ENCODE data around the gene DAB2IP.
"Not testable (repeated sequence)": the region's sequence is repeated elsewhere in the genome, so short reads cannot be mapped to it uniquely, and the experiment has no call there.

The DAB2IP gene

DNA sequence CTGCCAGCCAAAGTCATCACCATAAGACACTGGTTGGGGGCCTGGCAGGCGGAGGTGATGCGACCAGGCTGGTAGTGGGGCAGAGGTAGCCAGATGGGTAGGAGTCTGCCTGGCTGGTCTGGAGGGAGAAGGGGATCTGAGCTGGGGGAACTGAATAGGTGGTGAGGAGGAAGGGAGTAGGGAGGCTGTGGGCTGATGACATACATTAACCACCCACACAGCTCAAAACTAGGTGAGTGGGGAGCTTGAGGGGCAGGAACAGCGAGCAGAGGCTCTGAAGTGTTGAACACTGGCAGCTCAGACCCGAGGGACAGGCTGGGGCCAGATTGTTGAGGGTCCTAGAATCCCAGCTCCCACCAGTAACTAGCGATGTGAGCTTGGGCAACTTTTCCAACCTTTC is 81.0 kb downstream of the DAB2IP start:
- in situ Hi-C loops (cut with MboI; ENCODE audit: low pct_unique_long_range_greater_than_20kb, low sequenced_read_pairs): no loop called here
- DNase-seq: no peak

DNA sequence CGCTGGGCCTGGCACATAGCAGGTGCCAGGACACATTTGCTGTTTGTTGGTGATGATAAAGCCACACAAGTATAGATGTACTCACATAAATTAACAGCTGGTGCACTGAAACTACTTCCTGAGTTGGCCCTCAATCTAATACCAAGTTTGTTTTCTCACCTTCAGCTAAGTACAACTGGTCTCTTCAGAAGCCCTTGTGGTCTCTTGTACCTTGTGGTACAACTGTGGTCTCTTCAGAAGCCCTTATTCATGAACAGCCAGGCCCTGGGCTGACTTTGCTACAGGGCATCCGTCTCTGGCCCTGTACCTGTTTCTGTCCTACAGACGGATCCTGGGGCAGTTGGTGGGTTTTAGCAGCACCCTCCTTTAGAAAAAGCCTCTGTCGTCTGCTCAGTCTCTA is 81.5 kb downstream of the DAB2IP start:
- in situ Hi-C loops (cut with MboI; ENCODE audit: low pct_unique_long_range_greater_than_20kb, low sequenced_read_pairs): no loop called here
- DNase-seq: no peak

DNA sequence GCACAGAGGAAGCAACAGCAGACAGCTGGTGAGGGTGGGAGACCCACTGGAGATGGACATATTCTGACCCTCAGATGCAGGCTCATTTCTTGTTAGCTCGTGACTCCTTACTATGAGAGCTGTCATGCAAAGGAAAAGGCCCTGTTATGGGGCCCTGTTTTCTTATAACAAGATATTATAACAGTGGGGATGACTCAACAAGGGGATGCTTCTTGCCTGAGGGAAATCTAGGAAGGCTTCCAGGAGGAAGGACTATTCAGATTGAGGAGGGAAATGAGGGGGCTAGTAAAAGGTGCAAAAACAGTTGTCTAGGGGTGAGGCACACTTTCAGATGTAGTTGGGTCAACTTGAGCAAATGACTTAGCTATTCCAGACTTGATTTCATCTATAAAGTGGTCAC is 83.0 kb downstream of the DAB2IP start:
- in situ Hi-C loops (cut with MboI; ENCODE audit: low pct_unique_long_range_greater_than_20kb, low sequenced_read_pairs): no loop called here
- DNase-seq: no peak

DNA sequence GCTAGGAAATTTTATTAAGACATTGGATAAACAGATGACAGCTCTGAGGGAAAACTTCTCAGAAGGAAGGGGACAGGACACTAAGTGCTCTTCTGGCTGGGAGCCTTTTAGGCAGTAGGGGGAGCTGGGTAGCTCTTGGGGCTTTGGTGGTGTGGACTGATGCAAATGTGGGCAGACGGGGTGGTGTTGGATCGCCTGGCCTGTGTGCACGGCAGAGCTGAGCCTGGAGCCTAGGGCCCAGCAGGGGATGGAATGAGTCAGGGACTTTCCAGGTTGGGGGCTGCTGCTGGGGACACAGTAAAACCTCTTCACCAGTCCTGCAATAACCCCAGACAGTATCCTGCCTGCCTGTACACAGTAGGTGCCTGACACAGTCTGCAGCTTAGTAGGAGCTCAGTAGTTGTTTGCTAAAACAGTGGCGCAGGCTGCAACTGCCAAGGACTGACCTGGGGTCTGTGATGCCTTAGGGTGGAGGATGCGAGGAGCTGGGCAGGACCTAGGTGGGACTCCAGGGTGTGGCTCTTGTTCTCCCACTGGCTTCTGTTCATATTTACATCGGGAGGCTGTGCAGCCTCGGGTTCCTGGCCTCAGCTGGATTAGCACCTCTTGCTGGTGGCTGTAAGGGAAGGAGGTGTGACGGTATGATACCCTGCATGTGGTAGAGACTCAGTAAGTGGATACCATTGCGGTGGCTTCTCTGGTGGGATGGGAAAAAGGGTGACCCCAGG is 83.8 kb downstream of the DAB2IP start:
- in situ Hi-C loops (cut with MboI; ENCODE audit: low pct_unique_long_range_greater_than_20kb, low sequenced_read_pairs): no loop called here
- peak; percentile 27 for DNase-seq

DNA sequence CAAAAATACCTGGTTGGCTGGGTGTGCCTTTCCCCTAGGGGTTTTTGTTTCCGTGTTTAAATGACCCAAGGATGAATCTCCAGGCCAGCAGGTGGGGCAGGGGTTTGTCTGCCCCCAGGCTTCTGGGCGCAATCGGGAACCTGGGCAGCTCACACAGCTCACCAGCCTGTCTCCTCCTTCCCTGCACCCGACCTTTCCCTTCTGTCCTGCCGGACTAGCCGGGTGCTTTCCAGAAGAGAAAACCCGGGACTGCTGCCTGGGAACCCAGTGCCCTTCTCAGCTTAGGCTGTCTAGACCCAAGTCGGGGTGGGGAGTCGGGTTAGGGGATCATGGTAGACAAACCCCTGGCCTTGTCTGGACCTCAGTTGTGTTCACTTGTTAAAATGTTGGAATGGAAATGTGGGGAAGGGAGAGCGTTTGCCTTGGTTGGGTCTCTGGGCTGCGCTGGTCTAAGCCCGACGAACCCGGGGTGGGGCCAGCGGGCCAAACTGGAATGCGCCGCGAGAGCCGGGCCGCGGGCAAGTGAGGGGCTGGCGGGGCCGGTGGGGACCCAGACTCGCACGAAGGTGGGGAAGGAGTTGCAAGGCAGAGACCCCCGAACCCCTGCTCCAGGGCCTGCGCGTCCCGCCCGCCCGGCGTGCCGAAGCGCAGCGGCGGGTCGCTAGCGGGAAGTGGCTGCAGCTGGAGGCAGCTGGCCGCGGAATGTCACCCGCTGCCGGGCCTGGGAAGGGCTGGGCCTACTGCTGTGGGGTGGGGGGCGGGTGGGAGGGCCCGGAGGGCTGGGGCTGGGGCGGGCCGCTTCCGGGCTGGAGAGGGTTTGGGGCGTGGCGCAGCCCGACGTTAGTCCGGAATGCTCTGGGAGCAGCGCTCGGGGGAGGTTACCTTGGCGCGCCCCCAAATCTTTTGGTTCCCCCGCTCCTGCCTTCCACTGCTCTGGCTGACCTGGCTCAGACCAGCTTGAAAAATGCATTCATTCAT is 84.6 kb downstream of the DAB2IP start:
- in situ Hi-C loops (cut with MboI; ENCODE audit: low pct_unique_long_range_greater_than_20kb, low sequenced_read_pairs): no loop called here
- DNase-seq: no peak

DNA sequence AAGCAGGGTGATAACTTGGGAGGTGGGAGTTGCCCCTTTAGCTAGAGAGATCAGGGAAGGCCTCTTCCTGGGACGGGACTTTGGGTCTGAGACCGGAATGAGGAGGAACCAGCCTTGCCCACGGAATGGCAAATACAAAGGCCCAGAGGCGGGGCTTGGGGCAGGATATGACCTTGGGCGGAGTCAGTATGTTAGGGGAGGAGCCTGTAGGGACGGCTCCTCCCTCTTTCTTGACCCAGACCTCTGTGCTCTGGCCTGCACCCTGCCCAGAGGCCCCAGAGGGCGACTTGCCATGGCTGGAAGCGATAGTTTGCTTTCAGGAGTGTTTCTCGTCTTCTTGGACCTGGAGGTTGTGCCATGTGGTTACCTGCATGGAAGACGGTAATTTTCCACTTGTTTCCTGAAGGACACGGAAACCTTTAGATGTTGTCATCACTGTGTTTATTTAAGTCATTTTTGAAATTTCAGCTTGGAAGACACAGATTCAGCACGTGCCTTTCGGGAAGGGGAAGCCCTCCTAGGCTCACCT is 85.6 kb downstream of the DAB2IP start:
- in situ Hi-C loops (cut with MboI; ENCODE audit: low pct_unique_long_range_greater_than_20kb, low sequenced_read_pairs): no loop called here

DNA sequence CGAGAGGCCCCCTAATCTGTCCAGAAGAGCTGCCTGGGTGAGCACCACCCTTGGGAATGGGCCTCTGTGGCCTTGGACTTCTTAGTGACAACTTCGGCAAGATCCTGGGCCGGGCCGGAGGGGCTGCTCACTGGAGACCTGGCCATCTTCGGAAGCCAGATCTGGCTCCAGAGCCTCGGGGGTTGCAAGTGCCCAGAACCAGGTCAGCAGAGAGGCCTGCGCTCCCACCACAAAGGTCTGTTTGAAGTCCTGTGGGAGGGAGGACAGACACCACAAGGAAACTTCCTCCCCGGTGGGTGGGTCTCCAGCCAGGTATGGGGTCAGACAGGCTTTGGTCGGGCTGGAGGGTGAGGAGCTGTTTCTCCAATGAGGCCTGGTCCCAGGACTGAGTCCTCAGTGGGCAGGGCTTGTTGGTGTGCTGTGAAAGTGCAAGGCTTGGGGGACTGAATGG is 86.1 kb downstream of the DAB2IP start:
- in situ Hi-C loops (cut with MboI; ENCODE audit: low pct_unique_long_range_greater_than_20kb, low sequenced_read_pairs): no loop called here
- DNase-seq: no peak

More for the DNA sequence above, 85.6 kb downstream of the DAB2IP start:
- no peak for DNase-seq

DNA sequence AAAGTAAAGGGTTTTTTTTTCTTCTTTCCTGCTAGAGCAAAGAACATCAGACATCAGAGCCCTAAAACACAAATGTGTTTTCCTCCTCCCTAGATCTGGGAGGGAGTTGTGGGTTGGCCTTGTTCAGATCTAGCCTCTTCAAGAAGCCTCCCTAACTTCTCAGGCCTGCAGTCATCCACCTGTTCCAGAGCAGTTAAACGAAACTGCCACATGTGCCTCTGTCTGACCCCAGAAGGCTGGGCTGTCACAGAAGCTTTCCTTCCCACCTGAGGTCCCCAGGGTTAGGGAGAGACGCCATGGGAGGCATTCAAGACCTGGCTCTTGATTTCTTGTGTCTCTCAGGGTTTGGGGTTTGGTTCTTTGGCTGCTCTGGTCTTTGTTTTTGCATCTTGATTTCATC is 87.0 kb downstream of the DAB2IP start:
- DNase-seq: no peak
- in situ Hi-C loops (cut with MboI; ENCODE audit: low pct_unique_long_range_greater_than_20kb, low sequenced_read_pairs): no loop called here

DNA sequence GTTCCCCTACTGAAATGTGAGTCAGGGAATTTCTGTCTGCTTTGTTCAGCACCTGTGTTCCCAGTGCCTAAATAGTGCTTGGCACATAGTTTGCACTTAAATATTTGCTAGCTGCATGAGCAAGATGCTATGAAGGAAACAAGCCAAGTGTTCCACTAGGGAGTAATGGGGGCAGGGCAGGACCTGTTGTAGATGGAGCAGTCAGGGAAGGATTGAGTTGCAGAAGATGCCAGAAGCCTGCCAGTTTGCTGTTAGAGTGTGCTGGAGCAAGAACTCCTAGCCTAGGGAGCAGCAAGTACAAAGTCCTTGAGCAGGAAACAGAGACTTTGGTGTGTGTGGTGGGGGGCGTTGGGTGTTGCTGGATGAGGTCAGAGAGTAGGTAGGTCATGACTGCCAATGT is 87.5 kb downstream of the DAB2IP start:
- in situ Hi-C loops (cut with MboI; ENCODE audit: low pct_unique_long_range_greater_than_20kb, low sequenced_read_pairs): no loop called here
- DNase-seq: no peak

DNA sequence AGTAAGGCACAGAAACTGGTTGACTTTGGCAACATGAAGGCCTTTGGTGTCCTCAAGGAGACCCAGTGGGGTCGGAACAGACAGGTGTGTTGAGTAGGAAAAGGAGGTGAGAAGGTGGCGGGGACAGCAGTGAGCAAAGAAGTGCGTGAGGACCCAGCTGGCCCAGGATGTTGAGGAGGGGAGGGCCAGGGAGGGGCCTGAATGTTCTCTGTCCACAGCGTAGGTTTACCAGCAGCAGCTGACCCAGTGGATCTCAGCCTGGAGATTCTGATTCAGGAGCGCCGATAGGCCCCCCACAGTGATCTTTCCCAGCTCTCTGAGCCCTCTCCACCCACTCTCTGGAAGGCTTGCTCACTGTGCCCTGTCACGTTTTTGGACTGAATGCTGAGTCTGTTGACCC is 88.5 kb downstream of the DAB2IP start:
- DNase-seq: no peak
- in situ Hi-C loops (cut with MboI; ENCODE audit: low pct_unique_long_range_greater_than_20kb, low sequenced_read_pairs): no loop called here

DNA sequence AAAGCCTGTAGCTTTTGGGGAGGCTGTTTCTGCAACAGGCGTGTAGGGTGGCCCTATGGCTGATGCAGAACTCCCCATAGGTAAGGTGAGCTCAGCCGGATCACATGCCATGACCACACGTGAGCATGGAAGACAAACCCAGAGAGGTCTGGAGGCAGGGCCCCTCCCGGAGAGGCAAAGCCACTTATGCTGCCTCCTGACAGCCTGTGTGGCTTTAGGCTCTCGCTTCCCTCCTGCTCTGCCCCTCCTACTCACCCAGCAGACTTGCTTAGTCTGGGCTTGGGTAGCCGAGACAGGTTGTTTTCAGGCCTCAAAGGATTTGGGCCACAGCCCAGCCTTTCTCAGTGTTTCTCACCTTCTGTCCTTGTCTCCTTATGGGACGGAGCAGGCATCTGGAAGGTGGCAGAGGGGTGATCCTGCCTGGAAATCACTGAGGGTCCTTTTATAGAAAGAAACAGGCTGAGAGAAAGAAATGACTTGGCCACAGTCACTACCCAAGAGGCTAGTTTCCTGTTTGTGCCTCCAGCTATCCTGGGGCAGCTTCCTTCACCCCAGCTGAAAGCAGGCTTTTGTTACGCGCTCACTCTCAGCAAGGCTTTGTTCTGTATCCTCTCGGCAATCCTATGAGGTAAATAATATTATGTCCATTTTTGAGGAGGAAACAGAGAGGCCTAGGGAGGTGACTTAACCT is 89.9 kb downstream of the DAB2IP start:
- in situ Hi-C loops (cut with MboI; ENCODE audit: low pct_unique_long_range_greater_than_20kb, low sequenced_read_pairs): no loop called here

DNA sequence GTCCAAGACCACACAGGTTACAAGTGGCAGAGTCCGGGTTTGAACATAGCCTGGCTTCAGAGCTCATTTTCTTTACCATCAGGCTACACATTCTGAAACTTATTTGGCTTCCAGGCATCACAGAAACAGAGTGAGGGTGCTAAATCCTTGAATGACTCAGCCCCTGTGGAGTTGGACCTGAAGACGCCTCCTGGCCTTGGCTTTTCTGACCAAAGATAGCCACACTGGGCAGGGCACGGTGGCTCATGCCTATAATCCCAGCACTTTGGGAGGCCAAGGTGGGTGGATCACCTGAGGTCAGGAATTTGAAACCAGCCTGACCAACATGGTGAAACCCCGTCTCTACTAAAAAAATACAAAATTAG is 90.5 kb downstream of the DAB2IP start:
- in situ Hi-C loops (cut with MboI; ENCODE audit: low pct_unique_long_range_greater_than_20kb, low sequenced_read_pairs); DNase-seq: not testable (repeated sequence)

More for the DNA sequence above, 89.9 kb downstream of the DAB2IP start:
- no peak for DNase-seq

DNA sequence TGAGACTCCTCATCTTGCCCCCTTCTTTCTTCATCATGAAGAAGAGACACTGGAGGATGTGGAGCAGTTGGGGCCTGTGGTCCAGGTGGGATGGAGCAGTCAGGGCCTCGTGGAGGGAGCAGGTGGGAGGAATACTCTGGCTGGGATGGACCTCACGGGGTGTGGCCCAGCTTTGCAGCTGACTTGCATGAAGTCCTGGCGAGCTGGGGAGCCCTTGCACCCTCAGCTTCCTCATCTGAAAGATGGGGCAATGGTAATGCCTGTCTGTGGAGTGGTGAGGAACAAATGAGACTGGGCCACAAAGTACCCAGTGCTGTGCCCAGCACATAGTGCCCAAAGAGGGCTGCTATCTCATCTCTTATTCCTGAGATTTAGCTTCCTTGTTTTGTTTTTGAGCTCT is 91.5 kb downstream of the DAB2IP start:
- in situ Hi-C loops (cut with MboI; ENCODE audit: low pct_unique_long_range_greater_than_20kb, low sequenced_read_pairs): no loop called here
- DNase-seq: no peak

DNA sequence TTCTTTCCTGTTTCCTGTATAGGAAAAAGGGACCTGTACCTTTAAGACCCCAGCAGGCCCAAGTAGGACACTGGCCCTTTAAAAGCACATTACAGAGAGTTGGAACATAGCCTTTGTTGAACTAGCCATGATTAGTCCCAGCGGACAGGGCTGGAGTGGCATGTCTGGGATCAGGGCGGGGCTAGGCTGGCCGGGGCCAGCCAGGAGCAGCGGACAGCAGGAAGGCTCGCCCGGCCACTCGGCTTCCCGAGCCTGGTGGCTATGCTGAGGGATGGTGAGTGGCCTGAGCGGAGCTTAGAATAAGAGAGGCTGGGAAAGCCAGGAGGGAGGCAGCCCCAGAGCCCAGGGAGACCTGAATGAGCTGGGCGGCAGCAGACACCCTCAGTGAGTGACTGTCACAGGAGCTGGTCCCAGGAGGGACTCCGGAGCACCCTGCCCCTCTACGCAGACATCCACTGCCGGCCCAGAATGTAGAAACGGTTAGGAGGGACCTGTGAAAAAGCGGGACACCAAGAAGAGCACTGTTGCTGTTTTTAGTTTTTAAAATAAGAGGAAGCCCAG is 92.1 kb downstream of the DAB2IP start:
- in situ Hi-C loops (cut with MboI; ENCODE audit: low pct_unique_long_range_greater_than_20kb, low sequenced_read_pairs): no loop called here
- no peak for DNase-seq

DNA sequence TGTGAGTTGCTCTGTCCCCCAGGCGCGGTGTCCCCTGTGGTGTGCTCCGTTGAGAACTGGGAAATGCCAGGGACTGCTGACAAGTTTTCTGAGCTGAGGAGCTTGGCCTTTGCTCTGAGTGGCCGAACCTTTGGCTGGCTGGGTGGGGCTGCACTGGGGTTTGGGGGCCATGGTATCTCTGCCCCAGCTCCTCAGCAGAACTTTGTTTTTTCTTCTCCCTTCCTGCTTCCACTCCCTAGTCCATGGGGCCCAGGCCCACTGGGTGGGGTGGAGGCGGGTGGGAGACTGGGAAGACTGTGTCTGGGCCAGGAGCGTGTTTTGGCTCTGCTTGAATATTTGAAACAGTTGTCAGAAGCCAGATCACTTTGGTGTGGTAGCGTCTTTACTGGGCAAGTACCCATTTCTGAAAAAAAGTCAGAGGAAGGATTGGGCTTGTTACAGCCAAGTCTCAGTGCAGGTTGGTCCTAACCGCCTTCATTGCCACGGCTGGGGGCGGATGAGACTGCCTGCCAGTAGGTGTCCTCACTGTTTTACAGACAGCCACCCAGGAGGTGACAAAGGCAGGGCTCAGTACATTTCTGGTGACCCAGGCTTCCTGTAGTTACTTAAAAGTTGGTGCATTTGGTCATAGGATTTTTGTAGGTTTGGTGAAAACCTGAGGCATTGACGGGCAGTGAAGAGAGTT is 92.7 kb downstream of the DAB2IP start:
- in situ Hi-C loops (cut with MboI; ENCODE audit: low pct_unique_long_range_greater_than_20kb, low sequenced_read_pairs): no loop called here
- DNase-seq: peak; percentile 46

DNA sequence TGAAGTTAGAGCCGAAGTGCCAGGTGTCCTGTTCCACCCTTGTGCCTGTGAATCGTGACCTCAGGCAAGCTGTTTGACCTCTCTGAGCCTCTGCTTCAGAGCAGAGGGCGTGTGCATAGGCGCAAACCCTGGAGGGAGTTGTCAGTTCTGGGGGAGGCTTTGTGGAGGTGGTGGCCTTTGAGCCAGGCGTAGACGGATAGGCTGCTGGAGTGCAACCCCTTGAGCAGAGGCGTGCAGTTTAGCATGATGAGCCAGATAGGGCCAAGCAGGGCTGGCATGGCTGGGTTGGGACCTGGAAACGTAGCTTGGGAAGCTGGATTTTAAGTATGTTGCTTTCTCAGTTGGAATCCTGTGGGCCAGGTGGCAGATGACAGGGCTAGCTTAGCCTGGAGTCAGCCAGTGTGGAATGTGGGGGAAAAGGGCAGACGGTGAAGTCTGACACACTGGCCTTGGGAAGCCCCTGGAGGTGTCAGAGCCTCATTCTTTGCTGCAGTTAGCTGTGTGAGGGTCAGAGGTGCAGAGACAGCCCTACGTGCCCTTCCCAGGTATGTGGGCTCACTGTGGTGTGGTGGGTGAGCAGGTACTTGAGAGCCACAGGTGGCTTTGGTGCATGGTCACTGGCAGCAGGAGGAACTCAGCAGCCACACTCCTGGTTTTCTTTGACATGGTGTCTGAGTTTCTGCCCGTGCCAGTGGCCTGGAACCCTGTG is 93.4 kb downstream of the DAB2IP start:
- DNase-seq: peak; percentile 5
- in situ Hi-C loops (cut with MboI; ENCODE audit: low pct_unique_long_range_greater_than_20kb, low sequenced_read_pairs): no loop called here

DNA sequence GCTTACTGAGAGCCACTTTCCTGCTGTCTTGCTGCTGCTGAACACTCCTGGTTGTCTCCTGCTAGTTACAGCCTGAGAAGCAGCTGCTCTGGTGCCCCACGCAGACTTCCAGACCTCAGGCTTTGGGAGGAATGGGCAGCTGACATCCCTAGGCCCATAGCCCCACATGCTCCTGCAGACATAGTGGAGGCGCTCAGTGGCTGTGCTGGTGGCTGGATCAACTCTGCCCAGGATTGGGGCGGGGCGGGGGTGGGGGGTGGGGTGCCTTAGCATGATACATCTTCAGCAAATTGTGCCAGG is 93.9 kb downstream of the DAB2IP start:
- in situ Hi-C loops (cut with MboI; ENCODE audit: low pct_unique_long_range_greater_than_20kb, low sequenced_read_pairs): no loop called here
- DNase-seq: no peak

DNA sequence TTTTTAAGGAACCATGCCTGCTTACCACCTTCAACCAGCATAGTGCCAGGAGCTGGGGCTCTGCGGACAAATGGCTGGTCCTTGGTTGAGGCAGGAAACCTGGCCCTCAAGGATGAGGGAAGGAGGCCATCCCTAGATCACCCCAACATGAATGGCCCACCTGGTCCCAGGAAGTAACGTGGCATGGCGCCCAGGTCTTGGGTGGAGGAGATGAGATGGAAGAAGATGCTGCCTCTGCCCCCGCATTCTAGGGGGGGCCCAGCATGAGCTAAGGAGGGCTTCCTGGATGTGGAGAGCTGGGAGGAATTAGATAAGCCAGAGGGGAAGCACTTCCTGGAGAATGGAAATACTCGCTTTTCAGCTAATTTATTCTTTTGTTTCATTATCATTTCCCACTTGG is 95.0 kb downstream of the DAB2IP start:
- in situ Hi-C loops (cut with MboI; ENCODE audit: low pct_unique_long_range_greater_than_20kb, low sequenced_read_pairs): no loop called here
- DNase-seq: no peak

Measured in KBM-7 (cell line).